Activated naive CD4-positive, alpha-beta T cell treated with anti-CD3 and anti-CD28 coated beads, Interleukin-2, amount 50 U/mL, for 72 hours (primary cell): ENCODE data around the gene ENPP1. TPM values are rescaled to one million over a fixed set of nuclear protein-coding genes. Genes with fewer than 3 reads are reported as not detected.

ENCODE experiments used
- ATAC-seq, 2 donors: fragments of 150-1000 bp; cut with Tn5 transposase; 2 replicates each; pipeline ENCODE4 v1.10.0; 2021; ENCODE audit warnings: mild to moderate bottlenecking in 2 of 2, moderate library complexity in 2 of 2
- DNase-seq, 2 donors: peaks; one replicate each; pipeline ENCODE4 v3.0.0; 2021 to 2022; ENCODE audit warnings: low spot score in 2 of 2
- H3K27ac Mint-ChIP-seq, 2 donors: one replicate each; pipeline ENCODE4 v1.8.0; 2022; ENCODE audit warnings: mild to moderate bottlenecking in 2 of 2, mixed read lengths in 2 of 2
- H3K36me3 Mint-ChIP-seq, 2 donors: one replicate each; pipeline ENCODE4 v1.8.0; 2022; ENCODE audit warnings: mixed read lengths in 2 of 2
- H3K9me3 Mint-ChIP-seq, 2 donors: one replicate each; pipeline ENCODE4 v1.8.0; 2022; ENCODE audit warnings: mixed read lengths in 2 of 2
- total RNA-seq, 2 donors: library from RNA; stranded (reverse); gene quantifications; one replicate each; pipeline ENCODE4 v1.2.3, GENCODE V29; 2022

Gene ENPP1
- total RNA-seq, 2 donors from 2014 or later, result 0.35 to 0.36 TPM

- ATAC-seq (no peak), DNase-seq (no peak)
- H3K36me3 Mint-ChIP-seq, result no peaks in the 10 kb centered on the region
- no peaks in the 10 kb centered on the region for H3K9me3 Mint-ChIP-seq
- H3K27ac Mint-ChIP-seq, result no peak overlapping the region
Measured at GRCh38 chr6:131813991-131814390, 6.2 kb downstream of the ENPP1 start.

- Mint-ChIP-seq H3K36me3 (no peaks in the 10 kb centered on the region), H3K27ac (no peak overlapping the region), H3K9me3 (no peaks in the 10 kb centered on the region)
- DNase-seq (no peak), ATAC-seq (no peak)
Measured at GRCh38 chr6:131816869-131817268, 9.0 kb downstream of the ENPP1 start.

GRCh38 chr6:131819572-131820124 is 11.8 kb downstream of the ENPP1 start:
- H3K36me3 Mint-ChIP-seq, result peaks cover 0 to 5% of the 10 kb centered on the region in 2 donors
- ATAC-seq, result peak in 1 of 2 donors; percentile 33
- no peak overlapping the region for H3K27ac Mint-ChIP-seq
- no peak for DNase-seq
- no peaks in the 10 kb centered on the region for H3K9me3 Mint-ChIP-seq

GRCh38 chr6:131821010-131821807 is 13.4 kb downstream of the ENPP1 start:
- peaks cover 0 to 5% of the 10 kb centered on the region in 2 donors for H3K36me3 Mint-ChIP-seq
- DNase-seq, result no peak
- ATAC-seq, result no peak
- H3K9me3 Mint-ChIP-seq, result no peaks in the 10 kb centered on the region
- H3K27ac Mint-ChIP-seq, result no peak overlapping the region

- Mint-ChIP-seq H3K9me3 (no peaks in the 10 kb centered on the region), H3K27ac (no peak overlapping the region), H3K36me3 (peaks cover 0 to 5% of the 10 kb centered on the region in 2 donors)
- DNase-seq (no peak), ATAC-seq (no peak)
Measured at GRCh38 chr6:131822119-131822518, 14.3 kb downstream of the ENPP1 start.

GRCh38 chr6:131823276-131823902 is 15.6 kb downstream of the ENPP1 start:
- DNase-seq (no peak), ATAC-seq (no peak)
- Mint-ChIP-seq H3K27ac (no peak overlapping the region), H3K9me3 (no peaks in the 10 kb centered on the region), H3K36me3 (peaks cover 0 to 5% of the 10 kb centered on the region in 2 donors)

GRCh38 chr6:131825946-131826345 is 18.1 kb downstream of the ENPP1 start:
- peaks cover 0 to 5% of the 10 kb centered on the region in 2 donors for H3K36me3 Mint-ChIP-seq
- ATAC-seq, result no peak
- no peaks in the 10 kb centered on the region for H3K9me3 Mint-ChIP-seq
- H3K27ac Mint-ChIP-seq, result no peak overlapping the region
- no peak for DNase-seq

- Mint-ChIP-seq H3K27ac (no peak overlapping the region), H3K9me3 (no peaks in the 10 kb centered on the region), H3K36me3 (peaks cover 0 to 5% of the 10 kb centered on the region in 2 donors)
- no peak for DNase-seq
- no peak for ATAC-seq
Measured at GRCh38 chr6:131828080-131828479, 20.3 kb downstream of the ENPP1 start.

GRCh38 chr6:131828951-131829350 is 21.1 kb downstream of the ENPP1 start:
- H3K36me3 Mint-ChIP-seq, result peaks cover 0 to 2% of the 10 kb centered on the region in 2 donors
- no peaks in the 10 kb centered on the region for H3K9me3 Mint-ChIP-seq
- ATAC-seq (no peak), DNase-seq (no peak)
- no peak overlapping the region for H3K27ac Mint-ChIP-seq

- no peak overlapping the region for H3K27ac Mint-ChIP-seq
- DNase-seq, result no peak
- ATAC-seq, result no peak
- H3K9me3 Mint-ChIP-seq, result no peaks in the 10 kb centered on the region
- H3K36me3 Mint-ChIP-seq, result no peaks in the 10 kb centered on the region
Measured at GRCh38 chr6:131831392-131831791, 23.6 kb downstream of the ENPP1 start.

GRCh38 chr6:131831886-131832285 is 24.1 kb downstream of the ENPP1 start:
- no peaks in the 10 kb centered on the region for H3K9me3 Mint-ChIP-seq
- H3K27ac Mint-ChIP-seq, result no peak overlapping the region
- no peak for DNase-seq

GRCh38 chr6:131832363-131832762 is 24.5 kb downstream of the ENPP1 start:
- DNase-seq (no peak), ATAC-seq (no peak)
- no peaks in the 10 kb centered on the region for H3K36me3 Mint-ChIP-seq
- no peaks in the 10 kb centered on the region for H3K9me3 Mint-ChIP-seq
- H3K27ac Mint-ChIP-seq, result no peak overlapping the region

More at GRCh38 chr6:131831886-131832285, 24.1 kb downstream of the ENPP1 start:
- H3K36me3 Mint-ChIP-seq, result no peaks in the 10 kb centered on the region
- no peak for ATAC-seq

GRCh38 chr6:131838051-131838450 is 30.2 kb downstream of the ENPP1 start:
- ATAC-seq (no peak), DNase-seq (no peak)
- H3K36me3 Mint-ChIP-seq, result no peaks in the 10 kb centered on the region
- no peaks in the 10 kb centered on the region for H3K9me3 Mint-ChIP-seq
- no peak overlapping the region for H3K27ac Mint-ChIP-seq

- H3K9me3 Mint-ChIP-seq, result no peaks in the 10 kb centered on the region
- ATAC-seq (no peak), DNase-seq (no peak)
- no peak overlapping the region for H3K27ac Mint-ChIP-seq
- no peaks in the 10 kb centered on the region for H3K36me3 Mint-ChIP-seq
Measured at GRCh38 chr6:131839388-131839787, 31.6 kb downstream of the ENPP1 start.

GRCh38 chr6:131840441-131840840 is 32.6 kb downstream of the ENPP1 start:
- DNase-seq (no peak), ATAC-seq (no peak)
- Mint-ChIP-seq H3K36me3 (no peaks in the 10 kb centered on the region), H3K9me3 (no peaks in the 10 kb centered on the region), H3K27ac (no peak overlapping the region)

GRCh38 chr6:131840936-131841583 is 33.2 kb downstream of the ENPP1 start:
- DNase-seq, result no peak
- ATAC-seq, result no peak
- no peak overlapping the region for H3K27ac Mint-ChIP-seq
- H3K9me3 Mint-ChIP-seq, result no peaks in the 10 kb centered on the region
- no peaks in the 10 kb centered on the region for H3K36me3 Mint-ChIP-seq

GRCh38 chr6:131843768-131844167 is 35.9 kb downstream of the ENPP1 start:
- H3K36me3 Mint-ChIP-seq, result no peaks in the 10 kb centered on the region
- ATAC-seq (no peak), DNase-seq (no peak)
- H3K27ac Mint-ChIP-seq, result no peak overlapping the region
- no peaks in the 10 kb centered on the region for H3K9me3 Mint-ChIP-seq
